ENCODE data around the gene MAMDC4.

Gene MAMDC4

GRCh38 chr9:136805207-136805740, 46.9 kb upstream of the MAMDC4 start:
- no peak overlapping the region for H3K4me2 ChIP-seq (ENCODE audit: low read length)
- no peak overlapping the region for H3K4me3 ChIP-seq (ENCODE audit: low read depth, low read length)
- no peak for TF ChIP-seq CTCF (IDR thresholded peaks at IDR 0.05)
- no peaks in the 10 kb centered on the region for H3K27me3 ChIP-seq (ENCODE audit: control insufficient read depth, insufficient read depth, low read length)
- no peaks in the 10 kb centered on the region for H3K4me1 ChIP-seq
- H3K9ac ChIP-seq = no peak overlapping the region
- H3K36me3 ChIP-seq (ENCODE audit: control insufficient read depth, insufficient read depth, low read length) = no peaks in the 10 kb centered on the region
- H2AFZ ChIP-seq = no peak overlapping the region
- H3K9me3 ChIP-seq (ENCODE audit: control insufficient read depth, low read length) = no peaks in the 10 kb centered on the region
- H3K27ac ChIP-seq = no peak overlapping the region
- H3K79me2 ChIP-seq = no peaks in the 10 kb centered on the region

- Histone ChIP-seq H3K27me3 (ENCODE audit: control insufficient read depth, insufficient read depth, low read length) (no peaks in the 10 kb centered on the region), H3K4me1 (no peaks in the 10 kb centered on the region), H3K9me3 (ENCODE audit: control insufficient read depth, low read length) (no peaks in the 10 kb centered on the region), H3K9ac (no peak overlapping the region), H3K4me3 (ENCODE audit: low read depth, low read length) (no peak overlapping the region), H3K4me2 (ENCODE audit: low read length) (no peak overlapping the region), H3K36me3 (ENCODE audit: control insufficient read depth, insufficient read depth, low read length) (no peaks in the 10 kb centered on the region), H3K27ac (no peak overlapping the region), H2AFZ (no peak overlapping the region), H3K79me2 (no peaks in the 10 kb centered on the region)
- no peak for TF ChIP-seq CTCF (IDR thresholded peaks at IDR 0.05)
Observed at GRCh38 chr9:136806067-136806466, 46.1 kb upstream of the MAMDC4 start.

- no peaks in the 10 kb centered on the region for H3K4me1 ChIP-seq
- no peak overlapping the region for H3K9ac ChIP-seq
- no peaks in the 10 kb centered on the region for H3K9me3 ChIP-seq (ENCODE audit: control insufficient read depth, low read length)
- H3K79me2 ChIP-seq = no peaks in the 10 kb centered on the region
- no peak overlapping the region for H3K27ac ChIP-seq
- H3K27me3 ChIP-seq (ENCODE audit: control insufficient read depth, insufficient read depth, low read length) = no peaks in the 10 kb centered on the region
- H2AFZ ChIP-seq = peak overlapping the region; percentile 91
- TF ChIP-seq CTCF (IDR thresholded peaks at IDR 0.05) = no peak
- no peaks in the 10 kb centered on the region for H3K36me3 ChIP-seq (ENCODE audit: control insufficient read depth, insufficient read depth, low read length)
- H3K4me3 ChIP-seq (ENCODE audit: low read depth, low read length) = peak overlapping the region; percentile 73
- peak overlapping the region; percentile 92 for H3K4me2 ChIP-seq (ENCODE audit: low read length)
Observed at GRCh38 chr9:136806631-136807201, 45.4 kb upstream of the MAMDC4 start.

GRCh38 chr9:136807281-136808074, 44.7 kb upstream of the MAMDC4 start, which contains the start of gene RABL6:
RABL6 (plus strand) TSS chr9:136807948; CDS start chr9:136808197, 249 bp downstream.
- no peaks in the 10 kb centered on the region for H3K27me3 ChIP-seq (ENCODE audit: control insufficient read depth, insufficient read depth, low read length)
- H3K36me3 ChIP-seq (ENCODE audit: control insufficient read depth, insufficient read depth, low read length) = no peaks in the 10 kb centered on the region
- TF ChIP-seq CTCF (IDR thresholded peaks at IDR 0.05) = no peak
- peak within 1 kb of the TSS; percentile 91 for H2AFZ ChIP-seq
- H3K4me3 ChIP-seq (ENCODE audit: low read depth, low read length) = peak within 1 kb of the TSS; percentile 73
- H3K4me1 ChIP-seq = no peaks in the 10 kb centered on the region
- no peak within 1 kb of the TSS for H3K9ac ChIP-seq
- H3K27ac ChIP-seq = peak within 1 kb of the TSS; percentile 73
- H3K79me2 ChIP-seq = no peaks in the 10 kb centered on the region
- peak within 1 kb of the TSS; percentile 92 for H3K4me2 ChIP-seq (ENCODE audit: low read length)
- H3K9me3 ChIP-seq (ENCODE audit: control insufficient read depth, low read length) = no peaks in the 10 kb centered on the region

Data from parathyroid adenoma (tissue), 2 donors.